NK-92 (cell line): Measurements from ENCODE around the gene MAP3K7.

Experiments used
- DNase-seq: peaks from one replicate; lab custom pipeline; 2025; ENCODE audit not compliant: unreplicated experiment; lab: John Stamatoyannopoulos, UW

Gene MAP3K7

GRCh38 chr6:90533615-90534336 lies 53.1 kb downstream of the MAP3K7 start:
- DNase-seq = no peak

DNA sequence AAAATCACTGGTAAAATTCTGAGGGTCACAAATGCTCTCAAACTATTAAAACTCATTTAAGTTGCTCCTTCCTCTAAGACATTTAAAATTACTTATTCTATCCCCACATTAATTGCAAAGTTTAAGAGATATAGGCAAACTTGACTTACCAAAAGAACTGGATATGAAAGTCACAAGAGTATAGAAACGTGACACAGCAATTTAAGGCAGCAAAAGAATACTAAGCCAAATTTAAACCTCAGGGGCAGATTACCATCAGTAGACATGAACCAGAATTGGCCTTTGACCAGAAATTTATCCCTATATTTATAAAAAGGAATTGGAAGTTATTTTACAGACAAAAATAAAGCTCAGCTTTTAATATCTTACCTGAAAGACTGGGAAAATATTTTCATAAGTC lies 56.0 kb downstream of the MAP3K7 start:
- no peak for DNase-seq

- no peak for DNase-seq
These were observed 61.5 kb downstream of the MAP3K7 start for GRCh38 chr6:90525421-90525820.

- DNase-seq = no peak
These were observed 63.0 kb downstream of the MAP3K7 start for GRCh38 chr6:90523779-90524310.

- no peak for DNase-seq
These were observed 64.9 kb downstream of the MAP3K7 start for GRCh38 chr6:90521955-90522354.

DNA sequence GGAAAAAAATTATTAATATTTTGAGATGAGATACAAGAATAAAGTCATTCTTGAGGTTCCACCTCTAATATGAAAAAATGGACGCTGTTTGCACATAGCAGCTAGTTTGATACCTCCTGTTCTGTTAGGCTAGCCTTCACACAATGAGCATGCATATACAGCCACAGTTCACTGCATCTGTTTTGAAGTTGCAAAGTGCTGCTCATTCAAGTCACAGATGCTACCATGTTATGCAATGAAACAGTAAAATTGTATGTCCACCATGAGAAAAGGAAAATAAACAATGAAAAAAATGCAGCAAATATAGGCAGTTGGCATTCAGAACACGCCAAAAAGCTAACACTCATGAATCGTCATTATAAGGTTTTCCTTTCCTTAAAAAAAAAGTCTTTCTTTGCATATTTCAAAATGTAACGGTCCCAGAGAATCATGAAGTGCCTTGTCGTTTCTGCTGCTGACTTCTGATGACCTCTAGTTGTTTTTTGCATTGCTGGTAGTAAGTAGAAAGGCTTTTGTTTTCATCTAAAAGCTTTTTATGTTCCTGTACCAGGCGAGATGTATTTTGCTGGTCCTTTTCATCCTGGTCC lies 70.7 kb downstream of the MAP3K7 start:
- no peak for DNase-seq

GRCh38 chr6:90514496-90514895 lies 72.4 kb downstream of the MAP3K7 start:
- no peak for DNase-seq

DNA sequence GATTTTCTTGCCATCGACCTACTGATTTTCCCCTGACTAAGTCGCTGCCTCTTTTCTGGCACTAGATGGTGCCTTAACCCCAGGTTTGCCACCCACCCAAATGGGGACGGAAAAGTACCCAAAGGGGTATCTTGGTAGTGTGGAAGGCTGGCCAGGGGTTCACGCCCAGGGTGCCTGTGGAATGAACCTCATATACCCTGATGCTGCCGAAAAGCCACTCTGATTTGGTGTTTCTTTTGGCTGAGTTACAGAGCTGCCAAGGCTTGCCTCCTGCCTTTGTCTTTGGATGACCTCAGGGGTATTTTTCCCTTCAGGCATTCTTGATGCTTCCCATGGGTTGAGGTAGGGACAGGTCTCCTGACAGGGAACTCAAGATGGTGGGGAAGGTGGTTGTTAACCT lies 78.1 kb downstream of the MAP3K7 start:
- DNase-seq = no peak

DNA sequence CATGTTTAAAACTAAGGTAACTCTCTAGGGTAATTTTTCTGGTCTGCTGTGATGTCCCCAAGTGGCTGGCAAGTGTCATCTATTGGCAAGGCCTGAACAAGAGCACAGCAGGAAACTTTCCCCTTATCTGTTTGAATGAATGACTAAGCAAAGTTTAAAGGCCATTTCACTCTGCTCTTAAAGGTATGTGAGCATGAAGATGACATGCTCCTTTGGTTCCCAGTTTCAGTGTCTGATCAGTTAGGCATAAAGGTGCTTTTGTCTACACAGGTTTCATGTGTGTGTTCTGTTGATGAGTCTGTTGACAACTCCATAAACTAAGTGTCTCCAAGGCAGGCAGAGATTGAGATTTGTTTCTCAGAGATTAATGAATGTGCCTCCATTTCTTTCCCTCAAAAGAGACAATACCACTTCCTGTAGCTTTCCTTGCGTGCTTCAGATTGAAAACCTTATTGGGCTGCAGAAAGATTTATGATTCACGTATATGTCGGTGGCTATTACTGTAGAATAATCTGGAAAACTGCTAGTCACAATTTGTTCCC lies 83.9 kb downstream of the MAP3K7 start:
- DNase-seq = no peak

- no peak for DNase-seq
These were observed 84.5 kb downstream of the MAP3K7 start for GRCh38 chr6:90502381-90502780.

GRCh38 chr6:90500458-90500857 lies 86.4 kb downstream of the MAP3K7 start:
- DNase-seq = no peak

- no peak for DNase-seq
These were observed 89.5 kb downstream of the MAP3K7 start for GRCh38 chr6:90497411-90497810.

- DNase-seq = no peak
These were observed 90.4 kb downstream of the MAP3K7 start for GRCh38 chr6:90496258-90497016.

DNA sequence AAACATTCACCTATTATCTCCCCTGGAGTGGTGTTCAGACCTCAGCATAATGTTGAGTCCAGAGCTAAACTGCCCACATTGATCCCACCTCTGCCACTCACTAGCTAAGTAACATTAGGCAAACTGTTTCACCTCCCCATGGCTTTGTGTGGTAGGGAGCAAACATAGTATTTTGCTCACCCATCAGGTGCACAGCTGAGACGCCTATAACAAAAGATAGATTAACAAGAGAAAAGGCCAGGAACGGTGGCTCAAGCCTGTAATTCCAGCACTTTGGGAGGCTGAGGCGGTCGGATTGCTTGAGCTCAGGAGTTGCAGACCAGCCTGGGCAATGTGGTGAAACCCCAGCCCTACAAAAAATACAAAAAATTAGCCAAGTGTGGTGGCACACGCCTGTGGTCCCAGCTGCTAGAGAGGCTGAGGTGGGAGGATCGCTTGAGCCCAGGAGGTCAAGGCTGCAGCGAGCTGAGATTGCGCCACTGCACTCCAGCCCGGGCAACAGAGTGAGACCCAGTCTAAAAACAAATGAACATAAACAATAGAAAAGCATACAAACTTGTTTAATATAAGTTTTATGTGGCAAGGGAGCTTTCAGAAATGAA lies 91.6 kb downstream of the MAP3K7 start:
- no peak for DNase-seq

DNA sequence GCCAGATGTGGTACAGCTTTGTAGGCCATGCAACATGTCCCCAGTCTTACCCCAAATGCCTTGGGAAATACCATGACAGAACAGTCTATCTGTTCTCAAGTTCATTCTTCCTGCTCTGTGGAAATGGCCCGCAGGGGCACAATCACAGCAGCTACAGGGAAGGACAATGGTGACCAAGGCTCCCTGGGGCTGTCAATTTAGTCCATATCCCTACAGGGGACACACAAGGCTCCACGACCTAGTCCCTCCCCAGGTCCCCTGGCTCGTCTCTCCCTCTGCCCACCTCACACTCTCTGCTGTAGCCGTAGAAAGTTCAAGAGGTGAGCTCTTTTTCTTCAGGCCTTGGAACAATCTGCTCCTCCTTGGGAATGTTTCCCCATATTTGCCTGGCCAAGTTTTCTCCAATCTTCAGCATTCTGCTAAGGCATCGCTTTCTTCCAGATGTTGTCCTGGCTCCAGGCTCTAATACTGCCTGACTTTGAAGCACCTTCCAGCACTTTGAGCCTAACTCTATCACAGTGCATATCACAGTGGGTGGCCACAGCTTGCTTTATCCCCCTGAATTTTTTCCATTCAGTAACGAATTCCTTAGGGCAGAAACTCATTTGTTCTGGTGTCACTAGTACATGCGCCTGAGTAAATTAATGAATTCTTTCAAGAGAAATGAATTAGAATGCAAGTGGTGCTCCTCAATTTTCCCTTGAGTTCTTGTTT lies 92.6 kb downstream of the MAP3K7 start:
- no peak for DNase-seq

- DNase-seq = no peak
These were observed 93.5 kb downstream of the MAP3K7 start for GRCh38 chr6:90493332-90493731.

GRCh38 chr6:90492798-90493197 lies 94.1 kb downstream of the MAP3K7 start:
- DNase-seq = no peak

DNA sequence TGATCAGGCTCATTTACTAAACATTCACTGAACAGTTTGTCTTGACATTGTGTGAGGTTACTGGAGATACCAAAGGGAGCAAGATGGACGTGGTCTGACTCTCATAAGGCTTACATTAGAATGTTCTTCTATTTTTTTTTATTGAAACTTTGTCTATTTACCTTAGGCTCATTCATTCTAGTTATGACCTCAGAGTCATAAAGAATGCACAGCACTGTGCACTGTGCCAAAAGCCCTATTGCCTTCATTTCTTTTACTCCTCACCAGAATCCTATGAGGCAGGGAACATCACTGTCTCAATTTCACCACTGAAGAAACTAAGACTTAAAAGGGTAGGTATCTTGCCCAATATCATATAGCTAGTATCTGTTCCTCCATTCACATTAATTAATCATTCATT lies 94.5 kb downstream of the MAP3K7 start:
- no peak for DNase-seq

DNA sequence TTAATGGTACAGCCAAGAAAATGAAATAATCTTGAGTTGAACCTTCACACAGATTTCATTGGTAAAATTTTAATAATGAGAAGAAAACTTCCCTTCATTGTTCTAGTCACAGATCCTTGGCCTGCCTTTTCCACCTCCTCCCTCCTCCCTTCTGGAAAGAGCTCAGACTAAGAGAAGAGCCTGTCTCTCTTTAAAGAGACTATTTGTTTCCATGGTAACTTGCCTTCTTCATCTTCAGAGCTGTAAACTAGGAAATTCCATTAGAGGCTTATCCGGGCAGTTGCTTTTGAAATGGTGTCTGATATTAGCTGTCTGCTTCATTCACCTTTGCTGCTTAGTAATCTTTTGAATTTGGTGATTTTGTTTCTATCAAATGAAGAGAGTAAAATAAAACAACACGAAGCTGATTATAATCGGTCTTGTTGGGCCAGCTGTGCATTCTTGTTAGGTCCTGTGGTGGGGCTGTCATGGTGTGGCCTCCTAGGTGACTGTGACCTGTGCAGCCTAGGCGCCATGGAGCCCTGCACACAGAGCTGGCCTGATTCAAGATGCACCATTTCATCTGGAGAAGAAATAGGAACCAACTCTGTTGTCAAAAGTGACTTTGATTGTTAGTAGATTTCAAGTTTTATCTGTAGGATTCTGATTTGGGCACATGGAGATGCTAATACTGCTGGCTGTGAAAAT lies 96.7 kb downstream of the MAP3K7 start:
- no peak for DNase-seq

DNA sequence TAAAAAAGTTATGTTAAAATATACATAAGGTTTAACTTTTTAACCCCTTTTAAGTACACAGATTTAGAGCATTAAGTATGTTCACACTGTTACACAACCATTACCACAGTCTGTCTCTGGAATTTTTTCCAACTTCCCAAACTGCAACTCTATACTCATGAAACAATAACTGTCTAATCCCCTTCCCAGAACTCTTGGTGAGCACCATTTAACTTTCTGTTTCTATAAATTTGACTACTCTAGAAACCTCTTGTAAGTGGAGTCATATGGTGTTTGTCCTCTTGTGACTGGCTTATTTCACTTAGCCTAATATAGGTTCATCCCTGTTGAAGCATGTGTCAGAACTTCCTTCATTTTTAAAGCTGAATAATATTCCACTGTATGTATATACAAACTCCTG lies 98.1 kb downstream of the MAP3K7 start:
- no peak for DNase-seq
